HuH-7 (cell line): ENCODE results near the gene AQP1.

Experiments
- DNase-seq: peaks from one replicate; pipeline ENCODE4 v3.0.0; 2011; ENCODE audit warnings: low spot score

The AQP1 gene

DNA sequence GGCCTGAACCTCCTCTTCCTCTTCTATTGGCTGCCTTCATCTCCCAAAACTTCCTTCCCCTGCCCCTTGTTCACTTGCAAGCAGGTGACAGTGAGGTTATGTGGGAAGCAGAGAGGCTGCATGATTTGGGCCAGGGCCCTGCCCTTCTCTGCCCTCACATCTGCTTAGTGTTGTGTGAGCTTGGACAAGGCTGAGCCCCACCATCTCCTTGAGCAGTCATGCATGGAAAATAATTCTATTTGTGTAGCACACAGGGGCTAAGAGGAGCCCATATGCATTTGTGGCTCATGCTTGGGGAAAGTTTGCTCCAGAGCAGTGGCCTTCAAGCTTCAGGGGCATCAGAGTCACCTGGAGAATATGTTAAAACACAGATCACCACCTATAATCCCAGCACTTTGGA is 26.8 kb upstream of the AQP1 start:
- no peak for DNase-seq

GRCh38 chr7:30886608-30887011 is 25.0 kb upstream of the AQP1 start:
- DNase-seq, result no peak

DNA sequence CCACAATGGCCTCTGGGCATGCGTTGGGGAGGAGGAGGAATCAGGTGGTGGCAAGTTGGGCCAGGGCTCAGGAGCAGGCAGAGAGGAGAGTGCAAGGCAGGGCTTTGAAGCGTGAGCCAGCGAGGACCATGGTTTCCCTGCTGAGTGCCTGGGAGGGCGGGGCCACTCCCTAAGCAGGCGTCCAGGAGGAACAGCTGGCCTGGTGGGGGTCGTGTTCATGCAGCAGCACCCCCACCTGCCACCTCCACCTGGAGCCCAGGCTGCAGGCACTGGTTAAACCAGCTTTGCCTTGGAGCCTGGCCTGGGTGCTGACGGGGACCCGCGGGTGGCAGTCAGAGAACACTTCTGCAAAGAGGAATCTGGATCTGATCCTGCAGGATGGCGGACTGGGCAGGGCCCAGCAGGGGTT is 24.2 kb upstream of the AQP1 start:
- no peak for DNase-seq

DNA sequence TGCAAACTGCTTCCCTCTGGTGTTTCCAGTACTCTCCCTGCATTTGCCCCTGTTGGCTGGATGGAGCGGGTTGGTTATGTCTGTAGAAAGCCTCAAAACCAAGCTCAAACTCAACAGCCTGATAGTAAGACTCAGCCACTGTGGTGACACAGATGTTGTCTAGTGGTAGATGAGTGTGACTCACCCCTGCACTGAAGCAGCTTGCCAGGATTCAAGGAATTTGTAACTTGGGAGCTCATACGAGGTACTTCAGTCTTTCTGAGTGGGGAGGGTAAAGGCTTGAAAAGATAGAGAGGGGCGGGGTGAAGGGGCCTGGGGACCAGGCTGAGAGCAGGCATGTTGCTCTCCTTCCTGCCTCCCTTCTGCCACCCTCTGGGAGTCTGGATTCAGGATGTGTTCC is 22.9 kb upstream of the AQP1 start:
- no peak for DNase-seq

- DNase-seq, result no peak
These were observed 21.4 kb upstream of the AQP1 start for GRCh38 chr7:30890226-30890625.

DNA sequence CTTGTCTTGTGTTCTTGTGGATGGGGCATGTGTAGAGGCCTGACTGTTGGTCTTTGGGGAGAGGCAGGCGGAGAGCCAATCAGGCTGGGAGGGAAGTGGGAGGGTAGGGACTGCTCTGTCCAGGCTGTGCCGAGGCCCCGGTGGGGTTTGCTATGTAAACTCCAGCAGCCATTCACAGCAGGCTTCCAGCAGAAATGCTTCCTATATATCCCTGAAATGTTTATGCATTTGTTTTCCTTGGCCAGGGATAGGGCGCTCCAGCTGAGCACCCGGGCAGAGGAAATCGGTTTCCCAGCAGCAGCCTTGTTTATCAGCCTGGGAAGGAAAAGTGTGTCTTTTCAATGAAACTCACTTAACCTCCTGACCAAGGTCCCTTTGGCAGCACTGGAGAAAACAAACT is 18.3 kb upstream of the AQP1 start:
- DNase-seq, result no peak

- DNase-seq, result no peak
These were observed 17.6 kb upstream of the AQP1 start for GRCh38 chr7:30894009-30894408.

- DNase-seq, result no peak
These were observed 16.6 kb upstream of the AQP1 start for GRCh38 chr7:30894866-30895605.

GRCh38 chr7:30896036-30896435 is 15.6 kb upstream of the AQP1 start:
- peak; percentile 52 for DNase-seq

- peak; percentile 52 for DNase-seq
These were observed 14.6 kb upstream of the AQP1 start for GRCh38 chr7:30896783-30897637.

- DNase-seq, result no peak
These were observed 13.9 kb upstream of the AQP1 start for GRCh38 chr7:30897770-30898169.

- no peak for DNase-seq
These were observed 13.2 kb upstream of the AQP1 start for GRCh38 chr7:30898411-30898810.

DNA sequence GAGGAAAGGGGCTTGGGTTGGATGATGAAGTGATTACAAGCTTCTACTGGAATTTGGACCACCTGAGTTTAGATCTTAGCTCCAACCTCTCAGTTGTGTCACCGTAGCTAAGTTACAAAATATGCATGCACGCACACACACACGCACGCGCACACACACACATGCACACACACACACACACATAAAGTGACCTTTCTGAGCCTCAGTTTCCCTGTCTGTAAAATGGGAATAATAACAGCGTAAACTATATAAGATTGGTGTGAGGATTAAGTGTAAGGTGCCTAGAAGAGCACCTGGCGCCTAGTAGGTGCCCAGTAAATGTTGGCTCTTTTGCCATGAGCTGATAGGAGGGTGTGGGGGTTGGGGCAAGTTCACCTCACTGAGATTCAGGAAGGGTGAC is 12.6 kb upstream of the AQP1 start:
- no peak for DNase-seq

DNA sequence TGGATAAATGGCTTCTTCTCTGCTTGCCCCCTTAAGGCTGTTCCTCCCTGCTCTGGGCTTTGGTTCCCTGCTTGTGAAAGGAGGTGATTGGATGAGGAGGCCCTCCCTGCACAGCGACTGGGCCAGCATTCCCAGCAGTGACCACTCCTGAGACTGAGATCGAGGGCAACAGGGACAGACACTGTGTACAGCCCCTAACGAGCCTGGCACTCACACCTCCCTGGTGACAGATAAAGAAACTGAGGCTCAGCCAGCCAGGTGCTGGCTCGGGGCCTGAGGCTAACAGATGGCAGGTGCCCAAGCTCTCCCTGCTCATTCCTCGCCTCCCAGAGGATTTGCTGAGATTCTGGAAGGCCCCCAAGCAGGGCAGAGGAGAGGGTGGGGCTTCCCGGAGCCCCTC is 12.0 kb upstream of the AQP1 start:
- DNase-seq, result no peak

DNA sequence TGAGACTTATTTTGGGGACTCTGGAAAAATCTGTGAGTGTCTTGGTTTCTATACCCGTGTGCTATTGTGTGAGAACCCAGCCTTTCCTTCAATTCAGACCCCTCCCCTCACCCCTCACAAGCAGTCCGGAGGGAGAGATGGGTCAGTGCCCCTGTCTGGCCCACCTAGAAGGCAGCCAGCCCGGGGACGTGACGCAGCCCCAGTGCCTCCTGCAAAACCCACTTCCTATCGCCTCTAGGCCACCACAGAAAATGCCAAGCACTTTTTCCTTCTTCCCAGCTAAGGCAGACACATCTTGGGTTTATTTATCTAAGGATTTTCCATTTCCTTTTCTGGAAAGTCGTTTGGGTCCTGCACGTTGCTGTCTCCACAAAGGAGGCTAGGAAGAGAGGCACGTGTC is 11.6 kb upstream of the AQP1 start:
- DNase-seq, result no peak

DNA sequence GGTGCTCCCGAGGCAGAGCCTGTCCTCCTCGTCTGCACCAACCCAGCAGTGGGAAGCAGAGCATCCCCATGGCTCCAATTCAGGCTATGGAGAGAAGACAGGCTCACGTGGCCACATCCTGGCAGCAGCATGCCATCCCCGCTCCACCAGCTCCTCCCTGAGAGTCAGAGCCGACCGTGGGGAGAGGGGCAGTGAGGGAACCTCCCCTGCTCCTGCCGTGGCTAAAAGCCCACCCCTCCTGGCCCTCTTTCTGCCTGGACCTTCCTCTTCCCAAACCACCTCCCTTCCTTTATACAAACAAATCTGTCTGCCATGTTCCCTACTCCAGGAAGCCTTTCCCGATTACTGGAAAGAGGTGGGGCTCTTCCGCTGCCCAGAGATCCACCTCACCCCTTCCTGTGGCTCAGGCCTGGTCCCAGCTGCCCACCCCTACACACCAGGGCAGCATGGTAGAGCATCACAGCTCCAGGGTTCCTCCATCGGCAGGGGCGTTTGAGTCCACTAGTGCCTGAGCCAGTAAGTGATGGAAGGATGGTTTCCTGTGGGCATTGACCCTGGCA is 10.8 kb upstream of the AQP1 start:
- DNase-seq, result no peak

DNA sequence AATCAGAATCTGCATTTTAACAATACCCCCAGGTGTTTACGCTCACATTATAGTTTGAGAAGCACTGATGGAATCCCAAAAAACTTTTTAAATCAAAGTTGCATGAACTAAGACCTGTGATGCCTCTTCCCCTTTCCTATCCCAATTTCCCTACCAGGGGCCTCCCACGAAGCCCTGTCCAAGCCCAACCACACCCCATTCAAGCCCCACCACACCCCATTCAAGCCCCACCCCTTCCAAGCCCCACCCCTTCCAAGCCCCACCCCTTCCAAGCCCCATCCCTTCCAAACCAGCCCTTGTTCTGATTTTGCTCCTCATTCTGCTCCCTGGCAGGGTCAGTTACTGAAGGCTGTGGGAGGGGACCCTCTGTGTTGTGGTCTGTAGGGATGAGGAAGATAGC is 9.8 kb upstream of the AQP1 start:
- no peak for DNase-seq

DNA sequence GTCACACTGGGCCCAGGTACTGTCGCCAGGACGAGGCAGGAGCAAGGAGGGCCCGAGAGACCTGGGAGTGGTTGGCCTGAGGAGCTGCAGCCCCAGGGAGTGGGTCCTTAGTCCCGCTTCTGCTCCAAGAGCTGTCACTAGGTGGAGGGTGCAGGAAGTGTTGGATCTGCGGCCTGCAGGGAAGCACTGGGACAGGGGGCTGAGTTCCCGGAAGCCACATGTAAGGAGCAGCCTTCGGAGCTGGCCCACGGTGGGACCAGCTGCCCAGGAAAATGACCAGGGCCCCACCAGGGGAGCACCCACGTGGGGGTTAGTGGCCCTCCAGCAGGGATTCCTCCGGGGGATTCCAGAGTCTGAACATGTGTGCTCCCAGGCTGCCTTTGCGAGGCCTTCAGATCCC is 9.2 kb upstream of the AQP1 start:
- no peak for DNase-seq

GRCh38 chr7:30903146-30903545 is 8.5 kb upstream of the AQP1 start:
- no peak for DNase-seq

- DNase-seq, result no peak
These were observed 7.1 kb upstream of the AQP1 start for GRCh38 chr7:30904561-30904960.

GRCh38 chr7:30905078-30906012 is 6.3 kb upstream of the AQP1 start:
- DNase-seq, result no peak

- no peak for DNase-seq
These were observed 5.6 kb upstream of the AQP1 start for GRCh38 chr7:30906014-30906413.
